DND-41 (cell line): Measurements from ENCODE around the gene ACBD6.

Source experiments
- ATAC-seq: fragments of 200-7000 bp; cut with Tn5 transposase; 3 replicates; pipeline ENCODE4 v1.9.1; 2021; ENCODE audit warnings: low read depth; ENCODE audit not compliant: insufficient read depth
- DNase-seq: peaks from one replicate; pipeline ENCODE4 v3.0.0-alpha.2; 2020
- H2AFZ ChIP-seq: 2 replicates; pipeline ENCODE4 v1.6.0; 2012; ENCODE audit warnings: low read depth, low read length
- H3K27ac ChIP-seq: 2 replicates; pipeline ENCODE4 v1.5.1; 2012; ENCODE audit warnings: low read length, inconsistent platforms
- H3K27me3 ChIP-seq: fragments of 200-600 bp; sonication (generic); 2 replicates; pipeline ENCODE4 v1.6.0; 2012; ENCODE audit warnings: low read length, mild to moderate bottlenecking, inconsistent platforms; ENCODE audit not compliant: insufficient read depth, poor library complexity
- H3K36me3 ChIP-seq: 2 replicates; pipeline ENCODE4 v1.5.1; 2012; ENCODE audit warnings: low read length, inconsistent platforms; ENCODE audit not compliant: insufficient read depth
- H3K4me1 ChIP-seq: 2 replicates; pipeline ENCODE4 v1.5.1; 2012; ENCODE audit warnings: mild to moderate bottlenecking, low read length; ENCODE audit not compliant: insufficient read depth
- H3K4me2 ChIP-seq: 2 replicates; pipeline ENCODE4 v1.6.0; 2012; ENCODE audit warnings: mild to moderate bottlenecking, moderate library complexity, low read length, inconsistent platforms; ENCODE audit not compliant: insufficient read depth
- H3K4me3 ChIP-seq, 2 experiments: fragments of 200-600 bp in 1 of 2; shearing (Covaris generic) in 1 of 2; 2 replicates each; pipeline ENCODE4 v1.5.1; 2012 to 2016; ENCODE audit warnings: inconsistent platforms in 2 of 2, low read length in 2 of 2, mild to moderate bottlenecking in 2 of 2, low read depth in 1 of 2, moderate library complexity in 1 of 2
- H3K79me2 ChIP-seq: 2 replicates; pipeline ENCODE4 v1.6.0; 2012; ENCODE audit warnings: low read length, inconsistent platforms; ENCODE audit not compliant: insufficient read depth
- H3K9ac ChIP-seq: 2 replicates; pipeline ENCODE4 v1.6.0; 2012; ENCODE audit warnings: low read depth, mild to moderate bottlenecking, inconsistent platforms, low read length, moderate library complexity
- H3K9me3 ChIP-seq: 2 replicates; pipeline ENCODE4 v1.5.1; 2012; ENCODE audit warnings: low read length, moderate library complexity, mild to moderate bottlenecking, inconsistent platforms; ENCODE audit not compliant: insufficient read depth, severe bottlenecking
- H4K20me1 ChIP-seq: 2 replicates; pipeline ENCODE4 v1.6.0; 2012; ENCODE audit warnings: low read length; ENCODE audit not compliant: insufficient read depth
- CTCF ChIP-seq: IDR thresholded peaks from 2 replicates; pipeline ENCODE4 v1.5.1; 2012; ENCODE audit warnings: borderline replicate concordance, low read length, moderate library complexity, mild to moderate bottlenecking; ENCODE audit not compliant: poor library complexity, severe bottlenecking; ENCODE audit errors: extremely low read depth
- EZH2 ChIP-seq: IDR thresholded peaks from 3 replicates; pipeline ENCODE4 v1.6.1; 2012; ENCODE audit warnings: borderline replicate concordance, low read depth, mild to moderate bottlenecking, moderate library complexity, low read length, inconsistent platforms; ENCODE audit not compliant: severe bottlenecking

Gene ACBD6

DNA sequence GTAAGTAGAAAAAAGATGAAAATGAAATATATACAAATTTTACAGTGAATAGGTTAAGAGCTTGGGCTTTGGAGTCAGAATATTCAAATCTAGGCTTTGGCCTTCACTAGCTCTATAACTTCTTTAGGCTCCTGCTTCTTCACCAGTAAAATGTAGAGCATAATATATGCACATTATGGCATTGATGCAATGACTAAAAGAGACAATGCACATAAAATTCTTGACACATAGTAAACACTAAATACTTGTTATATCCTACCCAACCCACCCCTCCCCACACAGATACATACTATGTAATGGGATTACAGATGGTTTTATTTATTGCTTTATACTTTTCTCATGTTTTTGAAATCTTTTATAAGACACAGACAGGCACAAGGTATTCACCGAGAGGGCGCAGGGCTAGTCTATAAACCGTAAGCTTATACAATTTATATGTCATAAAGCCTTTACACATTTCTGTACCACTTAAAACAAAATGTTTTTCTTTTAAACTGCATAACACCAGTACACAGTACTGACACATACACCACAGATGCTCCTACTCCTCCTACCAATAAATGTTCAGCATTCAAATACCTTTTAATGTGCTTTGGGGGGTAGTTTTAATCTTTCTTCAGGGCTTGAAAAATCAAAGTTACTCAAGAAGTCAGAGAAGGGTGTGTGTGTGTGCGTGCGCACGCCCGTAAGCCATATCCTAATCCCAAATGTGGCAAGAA, 109.8 kb downstream of the ACBD6 start:
- Histone ChIP-seq H3K9ac (no peak overlapping the region), H3K4me3 (no peak overlapping the region), H3K4me1 (no peaks in the 10 kb centered on the region), H3K9me3 (no peaks in the 10 kb centered on the region), H3K4me2 (no peak overlapping the region), H4K20me1 (no peaks in the 10 kb centered on the region), H2AFZ (no peak overlapping the region), H3K27ac (no peak overlapping the region), H3K79me2 (peaks cover 14% of the 10 kb centered on the region), H3K36me3 (peaks cover 40% of the 10 kb centered on the region; the same call in 1 of the 2 replicates), H3K27me3 (no peaks in the 10 kb centered on the region)
- TF ChIP-seq EZH2 = no peak
- TF ChIP-seq CTCF = no peak
- DNase-seq (no peak), ATAC-seq (no peak)

- H2AFZ ChIP-seq = no peak overlapping the region
- H3K36me3 ChIP-seq = peaks cover 40% of the 10 kb centered on the region; the same call in 1 of the 2 replicates
- no peaks in the 10 kb centered on the region for H4K20me1 ChIP-seq
- TF ChIP-seq CTCF (no peak), EZH2 (no peak)
- H3K9ac ChIP-seq = no peak overlapping the region
- DNase-seq (no peak), ATAC-seq (no peak)
- H3K4me1 ChIP-seq = no peaks in the 10 kb centered on the region
- no peak overlapping the region for H3K4me2 ChIP-seq
- no peak overlapping the region for H3K27ac ChIP-seq
- H3K27me3 ChIP-seq = no peaks in the 10 kb centered on the region
- H3K79me2 ChIP-seq = peaks cover 14% of the 10 kb centered on the region
- H3K9me3 ChIP-seq = peaks cover 5% of the 10 kb centered on the region
- H3K4me3 ChIP-seq = no peak overlapping the region
Observed at GRCh38 chr1:180392020-180392419, 110.4 kb downstream of the ACBD6 start.

DNA sequence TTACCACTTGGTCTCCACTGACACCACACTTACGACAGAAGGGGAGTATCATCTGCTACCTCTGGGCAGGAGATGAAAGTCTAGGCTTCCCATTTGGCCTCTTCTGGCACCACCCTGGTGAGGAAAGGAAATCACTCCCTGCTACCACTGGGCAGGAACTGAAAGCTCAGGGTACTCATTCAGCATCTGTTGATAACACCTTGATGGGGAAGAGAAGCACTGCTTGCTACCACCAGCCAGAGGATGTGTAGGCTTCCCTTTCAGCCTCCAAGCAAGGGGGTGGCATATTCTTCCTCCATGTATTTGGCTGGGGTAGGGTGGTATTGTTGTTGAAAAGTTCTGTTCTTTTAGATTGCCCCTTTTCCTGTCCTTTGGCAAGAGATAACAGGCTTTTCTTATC, 115.0 kb downstream of the ACBD6 start:
- H3K79me2 ChIP-seq = peaks cover 15% of the 10 kb centered on the region; the same call in 1 of the 2 replicates
- H3K27me3 ChIP-seq = no peaks in the 10 kb centered on the region
- TF ChIP-seq EZH2 (no peak), CTCF (no peak)
- no peaks in the 10 kb centered on the region for H3K4me1 ChIP-seq
- H3K36me3 ChIP-seq = peaks cover 16% of the 10 kb centered on the region; the same call in 1 of the 2 replicates
- H3K27ac ChIP-seq = no peak overlapping the region
- no peak overlapping the region for H3K4me2 ChIP-seq
- no peak overlapping the region for H3K9ac ChIP-seq
- no peaks in the 10 kb centered on the region for H4K20me1 ChIP-seq
- H3K9me3 ChIP-seq = peaks cover 16% of the 10 kb centered on the region
- no peak overlapping the region for H2AFZ ChIP-seq
- H3K4me3 ChIP-seq = no peak overlapping the region
- ATAC-seq (no peak), DNase-seq (no peak)
